SH-SY5Y (cell line): ENCODE data around the gene CLEC16A.

Experiments used
- GATA2 ChIP-seq: IDR thresholded peaks from 2 replicates; pipeline ENCODE4 v1.6.1; 2011; ENCODE audit warnings: mild to moderate bottlenecking, low read depth, low read length
- GATA3 ChIP-seq: IDR thresholded peaks from 2 replicates; pipeline ENCODE4 v1.6.1; 2011; ENCODE audit warnings: low read depth, mild to moderate bottlenecking, low read length, moderate library complexity

GRCh38 chr16:11050536-11050935 lies 106.2 kb downstream of the CLEC16A start:
- no peak for TF ChIP-seq GATA3
- no peak for TF ChIP-seq GATA2
